ENCODE measurements around the gene WNT8B.

Gene WNT8B

DNA sequence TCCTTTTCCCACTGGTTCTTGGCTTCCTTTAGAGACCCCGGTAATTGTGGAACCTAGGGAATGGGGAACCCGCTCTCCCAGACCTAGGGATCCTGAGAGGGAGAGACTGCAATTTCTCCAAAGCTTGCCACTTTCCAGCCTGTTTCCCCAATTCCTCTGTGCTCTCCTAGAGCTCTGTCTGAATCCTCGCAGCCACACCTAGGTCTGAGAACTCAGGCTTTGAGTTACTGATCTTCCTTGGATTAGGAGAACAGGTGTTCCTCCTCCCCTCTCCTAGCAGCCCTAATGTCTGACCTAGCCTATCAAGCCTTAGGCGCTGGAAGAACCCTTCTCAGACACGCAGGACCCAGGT lies 20.0 kb downstream of the WNT8B start:
- no peak overlapping the region for H3K4me3 ChIP-seq (ENCODE audit: low read depth, low read length)

DNA sequence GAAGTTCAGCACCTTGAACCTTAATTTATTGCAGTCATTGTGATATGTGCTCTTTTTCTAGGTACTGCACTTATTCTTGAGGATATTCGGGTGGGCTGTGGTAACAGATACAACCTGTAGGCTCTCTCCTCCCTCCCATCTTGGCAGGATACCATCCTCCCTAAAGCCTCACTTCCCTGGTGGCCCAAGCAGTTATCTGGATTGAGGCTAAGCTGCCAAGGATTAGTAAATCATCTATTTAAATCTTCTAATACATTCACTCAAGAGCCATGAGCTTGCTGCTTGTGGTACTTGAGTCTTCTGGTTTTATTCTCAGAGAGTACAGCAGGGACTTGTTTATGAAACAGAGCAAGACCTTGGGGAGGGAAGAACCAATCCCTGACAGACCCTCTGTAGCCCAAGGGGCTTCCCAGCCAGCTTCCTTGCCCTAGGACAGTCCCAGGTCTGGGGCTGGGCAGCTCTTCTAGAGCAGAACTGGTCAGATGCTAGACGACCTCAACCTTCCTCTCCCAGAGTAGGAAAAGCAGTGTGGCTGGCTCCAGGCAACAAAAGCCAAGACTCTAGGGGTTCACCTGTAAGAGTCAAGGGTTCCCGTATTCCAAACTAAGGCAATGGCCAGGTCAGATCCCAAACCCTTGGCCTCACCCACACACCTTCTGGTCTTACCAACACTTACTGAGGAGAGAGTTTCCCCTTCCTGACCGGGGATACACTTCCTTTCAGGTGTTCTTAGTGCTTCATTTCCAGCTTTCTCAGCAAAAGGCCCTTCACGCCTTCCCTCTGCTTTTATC lies 21.3 kb downstream of the WNT8B start:
- no peak overlapping the region for H3K4me3 ChIP-seq (ENCODE audit: low read depth, low read length)

GRCh38 chr10:100485366-100485765 lies 22.6 kb downstream of the WNT8B start:
- H3K4me3 ChIP-seq (ENCODE audit: low read depth, low read length), result no peak overlapping the region

DNA sequence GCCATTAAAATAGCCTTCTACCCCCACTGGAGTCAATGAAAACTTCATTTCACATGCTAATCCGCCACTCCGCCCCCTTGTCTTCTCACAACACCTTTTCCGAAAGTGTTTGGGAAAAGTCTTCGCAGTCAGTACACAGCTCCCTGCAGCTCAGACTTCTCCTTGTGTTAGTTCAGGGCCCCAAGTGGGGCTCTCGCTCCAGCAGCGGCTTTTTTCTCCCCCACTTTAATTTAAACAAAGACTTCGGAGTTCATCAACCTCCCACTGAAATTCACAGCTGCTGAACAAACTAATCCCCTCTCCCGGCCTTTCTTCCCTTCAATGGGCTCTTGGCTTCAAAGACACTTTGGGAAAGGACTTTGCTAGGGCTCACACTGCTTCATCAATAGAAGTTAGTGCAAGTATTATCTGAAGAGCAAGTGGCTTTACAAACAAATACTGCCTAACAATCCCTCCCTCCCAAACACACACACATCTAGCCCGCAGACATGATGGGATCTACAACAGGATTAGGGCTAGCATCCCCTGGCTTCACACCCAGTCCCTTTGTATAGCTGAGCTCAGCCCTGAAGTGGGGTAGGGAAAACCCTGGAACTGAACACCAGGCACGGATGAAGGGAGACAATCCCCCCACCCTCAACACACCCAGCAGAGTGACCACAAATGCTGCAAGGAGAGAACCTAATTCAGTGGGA lies 23.1 kb downstream of the WNT8B start:
- H3K4me3 ChIP-seq (ENCODE audit: low read depth, low read length), result no peak overlapping the region

DNA sequence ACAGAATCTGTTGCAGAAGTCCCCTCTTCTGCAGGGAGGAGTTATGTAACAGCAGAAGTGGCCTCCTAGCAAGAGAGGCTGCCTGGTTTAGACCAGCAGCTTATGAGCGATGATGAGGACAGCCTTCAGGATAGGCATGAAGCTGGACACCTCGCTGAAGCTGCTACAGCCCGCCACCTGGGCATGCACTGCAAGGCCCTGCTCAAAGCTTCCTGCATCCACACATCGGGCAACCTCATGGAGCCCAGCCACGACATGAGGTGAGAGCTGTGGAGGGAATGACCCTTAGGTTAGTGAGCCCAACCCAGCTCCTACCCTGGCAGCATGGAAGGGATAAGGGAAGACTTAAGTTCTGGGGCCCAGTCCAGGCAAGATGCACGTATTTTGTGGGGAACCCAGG lies 24.7 kb downstream of the WNT8B start:
- H3K4me3 ChIP-seq (ENCODE audit: low read depth, low read length), result no peak overlapping the region

DNA sequence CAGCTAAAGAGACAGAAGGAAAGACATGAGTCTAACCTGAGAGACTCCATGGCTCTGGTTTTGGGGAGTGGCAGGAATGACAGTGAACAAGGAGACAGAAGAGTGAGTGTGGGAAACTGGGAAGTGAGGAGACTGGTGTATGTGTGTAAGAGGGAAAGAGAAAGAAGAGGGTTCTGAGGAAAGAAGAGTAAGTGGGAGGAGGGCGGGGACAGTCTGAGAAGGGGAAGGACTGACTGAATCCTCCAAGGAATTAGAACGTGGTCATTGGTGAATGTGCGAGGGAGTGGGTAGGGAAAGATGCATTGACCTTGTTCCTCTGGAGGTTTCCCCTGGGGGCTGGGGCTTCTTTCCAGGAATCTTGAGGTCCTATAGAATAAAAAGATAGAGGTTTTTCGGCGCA lies 26.6 kb downstream of the WNT8B start:
- H3K4me3 ChIP-seq (ENCODE audit: low read depth, low read length), result no peak overlapping the region

DNA sequence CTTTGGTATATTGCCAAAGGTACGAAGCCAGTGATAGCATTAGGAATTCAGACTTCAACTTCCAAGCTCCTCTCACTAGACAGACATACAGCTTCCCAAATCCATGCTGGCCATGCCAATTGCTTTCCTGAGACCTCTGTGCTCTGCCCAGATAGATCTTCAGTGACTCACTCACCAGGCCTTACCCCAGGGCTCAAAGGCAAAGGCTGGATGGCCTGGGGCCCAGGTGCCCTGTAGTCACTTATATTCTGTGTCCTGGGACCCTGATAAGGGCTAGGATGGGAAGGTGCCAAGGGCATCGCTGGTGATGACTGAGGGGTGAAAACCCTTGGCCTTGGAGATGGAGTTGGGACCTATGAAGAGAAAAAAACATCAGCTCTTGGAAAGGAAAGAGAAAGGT lies 27.7 kb downstream of the WNT8B start:
- no peak overlapping the region for H3K4me3 ChIP-seq (ENCODE audit: low read depth, low read length)

DNA sequence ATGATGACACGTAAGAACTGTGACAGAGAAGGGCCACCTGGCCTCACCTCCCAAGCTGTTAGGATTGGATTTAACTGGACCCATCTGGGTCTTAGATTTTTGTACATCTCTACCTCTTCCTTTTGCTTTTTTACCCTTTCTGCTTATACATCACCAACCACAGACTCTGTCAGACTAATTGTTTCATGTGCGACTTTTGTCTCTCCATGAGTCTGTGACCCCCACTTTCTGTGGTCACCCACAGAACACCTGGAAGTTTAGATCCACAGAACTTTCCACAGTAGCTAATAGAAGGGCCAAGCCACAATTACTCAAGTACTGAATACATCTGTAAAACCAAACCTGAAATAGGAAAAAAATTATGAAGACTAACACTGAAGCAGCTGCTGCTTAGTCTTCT lies 33.8 kb downstream of the WNT8B start:
- no peak overlapping the region for H3K4me3 ChIP-seq (ENCODE audit: low read depth, low read length)

DNA sequence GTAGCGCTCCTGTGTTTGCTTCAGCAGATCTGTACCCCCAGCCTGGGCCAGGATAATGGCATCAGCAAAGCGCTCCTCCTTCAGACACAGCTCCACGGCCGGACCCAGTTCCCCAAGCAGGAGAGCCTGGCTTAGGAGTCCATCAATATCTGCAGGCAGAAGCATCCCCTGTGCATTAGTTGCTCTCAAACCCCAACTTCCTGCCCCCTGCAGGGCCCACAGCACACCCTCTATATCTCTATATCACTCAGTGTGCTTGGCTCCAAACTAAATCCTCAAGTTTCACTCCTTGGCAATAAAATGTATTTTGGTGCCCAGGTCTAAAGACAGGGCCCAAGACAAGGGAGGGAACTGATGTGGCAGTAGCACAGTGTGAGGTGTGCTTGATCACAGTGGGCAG lies 35.2 kb downstream of the WNT8B start:
- H3K4me3 ChIP-seq (ENCODE audit: low read depth, low read length), result no peak overlapping the region

GRCh38 chr10:100501423-100501822 lies 38.6 kb downstream of the WNT8B start:
- no peak overlapping the region for H3K4me3 ChIP-seq (ENCODE audit: low read depth, low read length)

DNA sequence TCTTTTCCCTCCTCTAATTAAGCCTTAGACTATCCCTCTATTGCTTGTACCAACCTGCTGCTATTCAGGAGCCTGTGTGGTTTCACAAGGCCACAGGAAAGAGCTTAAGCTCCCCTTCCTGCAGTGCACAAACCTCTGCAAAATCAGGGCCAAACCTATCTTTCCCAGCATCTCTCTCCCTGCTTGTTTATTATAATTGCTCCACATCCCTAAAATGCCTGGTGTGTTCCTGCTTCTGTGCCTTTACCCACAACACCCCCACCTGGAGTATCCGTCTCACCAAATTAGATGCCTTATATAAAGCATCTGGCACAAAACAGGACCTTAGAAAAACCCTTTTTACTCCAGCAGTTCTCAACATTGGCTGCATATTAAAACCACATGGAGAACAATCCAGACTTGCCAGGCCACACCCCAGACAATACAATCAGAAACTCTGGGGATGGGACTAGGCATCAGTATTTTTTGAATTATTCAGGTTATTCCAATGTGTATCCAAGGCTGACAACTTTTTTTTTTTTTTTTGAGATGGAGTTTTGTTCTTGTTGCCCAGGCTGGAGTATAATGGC lies 40.2 kb downstream of the WNT8B start:
- H3K4me3 ChIP-seq (ENCODE audit: low read depth, low read length), result no peak overlapping the region

GRCh38 chr10:100504096-100504495 lies 41.3 kb downstream of the WNT8B start:
- no peak overlapping the region for H3K4me3 ChIP-seq (ENCODE audit: low read depth, low read length)

- H3K4me3 ChIP-seq (ENCODE audit: low read depth, low read length), result no peak overlapping the region
Observed at GRCh38 chr10:100505164-100505563, 42.4 kb downstream of the WNT8B start.

- no peak overlapping the region for H3K4me3 ChIP-seq (ENCODE audit: low read depth, low read length)
Observed at GRCh38 chr10:100506596-100507356, 44.0 kb downstream of the WNT8B start.

DNA sequence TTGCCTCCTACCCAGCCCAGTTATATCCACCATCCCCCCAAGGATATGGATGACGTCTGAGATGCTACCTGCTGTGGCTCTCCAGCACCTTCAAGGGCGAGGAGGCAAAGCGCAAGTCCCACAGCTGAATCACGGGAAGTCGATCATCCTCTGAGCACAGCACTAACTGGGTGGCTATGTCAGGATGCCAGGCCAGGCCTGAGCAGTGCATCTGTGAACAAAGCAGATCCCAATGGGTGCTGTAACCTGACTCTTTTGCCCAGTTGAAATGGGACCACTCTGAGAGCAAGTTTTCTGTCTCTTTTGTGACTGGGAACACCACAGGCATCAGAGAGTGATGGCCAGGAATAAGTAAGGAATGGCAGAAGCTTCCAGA lies 44.5 kb downstream of the WNT8B start:
- H3K4me3 ChIP-seq (ENCODE audit: low read depth, low read length), result no peak overlapping the region

DNA sequence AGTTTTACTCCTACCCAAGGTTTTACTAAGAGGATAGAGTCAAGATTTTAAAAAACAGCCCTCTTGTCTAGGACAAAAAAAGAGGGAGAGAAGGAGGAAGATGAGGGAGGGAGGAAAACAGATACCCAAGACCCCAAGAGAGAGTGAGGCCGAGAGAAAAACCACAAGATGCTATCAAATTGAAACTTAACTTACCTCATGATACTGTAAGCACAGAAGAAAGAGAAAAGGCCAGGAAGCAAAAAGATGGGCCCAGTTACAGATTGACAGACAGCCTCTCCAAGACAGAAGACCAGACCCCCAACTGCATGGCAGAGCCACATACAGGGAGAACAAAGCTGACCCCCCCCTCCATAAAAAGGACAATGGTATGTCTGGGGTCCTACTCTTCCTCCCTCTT lies 45.5 kb downstream of the WNT8B start:
- no peak overlapping the region for H3K4me3 ChIP-seq (ENCODE audit: low read depth, low read length)

GRCh38 chr10:100508691-100509150 lies 45.9 kb downstream of the WNT8B start:
- no peak overlapping the region for H3K4me3 ChIP-seq (ENCODE audit: low read depth, low read length)

DNA sequence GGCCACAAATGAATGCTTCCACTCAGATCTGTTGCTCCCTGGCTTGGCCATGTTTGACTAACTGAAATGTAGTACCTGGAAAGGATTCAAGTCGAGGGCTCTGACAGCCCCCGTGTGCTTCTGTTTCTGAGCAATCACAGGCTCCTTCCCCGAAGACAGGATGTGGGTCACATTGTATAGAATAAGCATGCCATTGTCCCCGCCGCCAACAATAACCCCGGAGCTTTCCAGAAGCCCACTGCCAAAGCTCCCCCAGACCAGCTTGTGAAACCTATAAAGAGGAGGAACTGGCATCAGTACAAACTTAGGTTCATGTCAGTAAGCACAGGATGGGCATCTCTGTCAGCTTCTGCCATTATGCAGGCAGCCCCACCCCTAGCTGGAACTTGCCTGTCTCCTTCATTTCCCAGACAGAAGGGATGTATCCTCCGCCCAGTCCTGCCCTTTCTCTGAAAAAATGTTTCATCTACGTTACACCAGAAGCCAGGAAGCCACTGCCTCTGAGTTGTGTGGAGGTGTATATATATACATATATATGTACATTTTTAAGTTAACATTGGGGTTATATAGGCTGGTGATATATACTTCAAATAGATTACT lies 46.5 kb downstream of the WNT8B start:
- H3K4me3 ChIP-seq (ENCODE audit: low read depth, low read length), result no peak overlapping the region

DNA sequence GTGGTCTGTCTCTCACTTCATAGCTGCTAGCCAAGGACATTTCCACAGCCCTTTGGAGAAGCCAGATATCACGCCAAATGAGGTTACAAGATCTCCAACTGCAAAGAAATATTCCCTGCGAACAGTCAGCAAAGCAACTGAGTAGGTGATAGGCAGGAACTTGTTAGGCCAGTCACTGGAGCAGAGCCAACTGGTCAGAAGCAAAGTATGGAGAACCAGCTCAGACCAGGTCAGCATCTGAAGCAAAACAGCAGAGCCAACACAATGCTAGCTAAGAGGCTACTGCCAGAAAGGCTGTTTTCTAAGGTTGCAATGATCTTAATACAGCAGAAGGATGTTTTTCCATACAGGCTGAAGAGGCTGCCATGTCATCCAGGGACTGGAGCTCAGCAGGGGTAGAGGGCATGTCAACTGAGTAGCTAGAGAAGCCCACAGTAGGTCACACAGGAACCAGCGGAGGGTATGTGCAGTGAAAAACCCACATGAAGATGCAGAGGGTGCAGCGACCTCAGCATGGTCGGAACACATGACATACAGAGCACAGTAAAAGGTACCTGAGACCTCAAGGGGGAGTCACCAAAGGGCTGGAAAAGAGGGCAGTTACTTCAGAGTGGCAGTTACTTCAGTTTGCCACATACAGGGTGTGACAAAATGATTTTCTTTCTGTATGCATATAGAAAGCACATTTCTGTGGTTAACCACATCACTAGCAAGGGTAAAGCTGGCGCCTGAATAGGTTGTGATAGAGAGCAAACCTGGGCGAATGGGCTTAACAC lies 47.9 kb downstream of the WNT8B start:
- H3K4me3 ChIP-seq (ENCODE audit: low read depth, low read length), result no peak overlapping the region

GRCh38 chr10:100515612-100516011 lies 52.8 kb downstream of the WNT8B start:
- H3K4me3 ChIP-seq (ENCODE audit: low read depth, low read length), result no peak overlapping the region
